Measurements from ENCODE around the gene PHF12. TPM values are rescaled to one million over a fixed set of nuclear protein-coding genes. Genes with fewer than 3 reads are reported as not detected.

PHF12 gene
- 10 to 100 TPM; 27.8 to 44.5 (median 36.7) TPM for total RNA-seq

- no peaks in the 10 kb centered on the region for H3K9me3 ChIP-seq
- TF ChIP-seq POLR2AphosphoS5 (IDR thresholded peaks at IDR 0.05) (peak; percentile 91 to 99), POLR2A (IDR thresholded peaks at IDR 0.05; ENCODE audit: low read depth) (peak; percentile 72), EP300 (IDR thresholded peaks at IDR 0.05) (no peak)
- TF ChIP-seq, protein P1, sequence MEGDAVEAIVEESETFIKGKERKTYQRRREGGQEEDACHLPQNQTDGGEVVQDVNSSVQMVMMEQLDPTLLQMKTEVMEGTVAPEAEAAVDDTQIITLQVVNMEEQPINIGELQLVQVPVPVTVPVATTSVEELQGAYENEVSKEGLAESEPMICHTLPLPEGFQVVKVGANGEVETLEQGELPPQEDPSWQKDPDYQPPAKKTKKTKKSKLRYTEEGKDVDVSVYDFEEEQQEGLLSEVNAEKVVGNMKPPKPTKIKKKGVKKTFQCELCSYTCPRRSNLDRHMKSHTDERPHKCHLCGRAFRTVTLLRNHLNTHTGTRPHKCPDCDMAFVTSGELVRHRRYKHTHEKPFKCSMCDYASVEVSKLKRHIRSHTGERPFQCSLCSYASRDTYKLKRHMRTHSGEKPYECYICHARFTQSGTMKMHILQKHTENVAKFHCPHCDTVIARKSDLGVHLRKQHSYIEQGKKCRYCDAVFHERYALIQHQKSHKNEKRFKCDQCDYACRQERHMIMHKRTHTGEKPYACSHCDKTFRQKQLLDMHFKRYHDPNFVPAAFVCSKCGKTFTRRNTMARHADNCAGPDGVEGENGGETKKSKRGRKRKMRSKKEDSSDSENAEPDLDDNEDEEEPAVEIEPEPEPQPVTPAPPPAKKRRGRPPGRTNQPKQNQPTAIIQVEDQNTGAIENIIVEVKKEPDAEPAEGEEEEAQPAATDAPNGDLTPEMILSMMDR (IDR thresholded peaks at IDR 0.05) = no peak
- WGBS = 0% methylated on average over 16 of the region's 51 CpGs
- intact Hi-C loops (cut with DNase I) = no loop called here
- H3K27ac ChIP-seq (replicated peaks in 1 of 4) = peak within 1 kb of the TSS; percentile 93 to 99 (median 96)
- peaks cover 0 to 6% (median 0%) of the 10 kb centered on the region in 4 donors for H3K36me3 ChIP-seq
- peaks cover 29 to 48% (median 39%) of the 10 kb centered on the region in 4 donors for H3K4me1 ChIP-seq
- DNase-seq (ENCODE audit: extremely low spot score) = peak; percentile 100
- H3K4me3 ChIP-seq = peak within 1 kb of the TSS; percentile 82 to 98 (median 92)
- H3K27me3 ChIP-seq = no peaks in the 10 kb centered on the region
These were observed at the start of gene PHF12 for GRCh38 chr17:28951428-28951990. Gene PHF12, minus strand, starts transcription at chr17:28951518. Its CDS starts 558 bp downstream, at chr17:28950960.

DNA sequence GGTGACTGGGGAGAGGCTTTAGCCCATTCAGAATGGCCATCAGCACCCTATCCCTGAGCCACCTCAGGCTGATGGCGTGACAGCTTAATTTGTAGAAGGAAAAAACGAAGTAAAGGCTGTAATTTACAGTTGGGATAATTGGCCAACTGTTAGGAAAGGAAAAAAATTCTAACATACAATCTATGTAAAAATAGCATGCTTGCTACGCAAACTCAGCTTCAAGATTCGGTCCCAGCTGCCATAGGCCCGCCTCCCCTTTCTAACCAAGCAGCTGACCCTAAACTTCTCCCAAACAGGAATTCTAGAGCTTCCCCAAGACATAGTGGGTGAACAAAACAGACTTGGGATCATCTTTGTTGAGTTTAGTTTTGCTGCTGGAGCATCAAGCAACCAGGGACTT lies 49.7 kb upstream of the PHF12 start:
- 88% methylated on average over 5 of the region's 5 CpGs for WGBS
- TF ChIP-seq EP300 (IDR thresholded peaks at IDR 0.05) (no peak), POLR2A (IDR thresholded peaks at IDR 0.05; ENCODE audit: low read depth) (no peak), POLR2AphosphoS5 (IDR thresholded peaks at IDR 0.05) (no peak)
- TF ChIP-seq, protein P1 (IDR thresholded peaks at IDR 0.05) = no peak
- intact Hi-C loops (cut with DNase I) = no loop called here

DNA sequence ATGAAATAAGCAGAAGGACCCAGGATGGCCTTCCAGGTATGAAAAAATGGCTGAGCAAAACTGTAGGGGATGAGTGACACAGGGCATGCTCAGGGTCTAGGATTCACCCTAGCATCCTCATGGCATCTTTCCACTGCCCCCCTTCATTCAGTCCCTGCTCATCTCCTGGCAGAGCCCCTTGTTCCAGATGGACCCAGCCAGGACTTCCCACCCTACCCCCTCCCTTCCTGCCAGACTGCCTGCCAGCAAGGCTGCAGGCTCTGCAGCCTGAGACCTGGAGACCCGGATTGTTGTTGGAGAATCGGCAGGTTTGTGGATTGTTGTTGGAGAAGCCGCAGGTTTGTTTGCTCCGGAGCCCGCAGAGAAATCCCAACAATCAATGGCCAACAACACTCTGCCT lies 47.9 kb upstream of the PHF12 start:
- Histone ChIP-seq H3K4me3 (no peak overlapping the region), H3K36me3 (no peaks in the 10 kb centered on the region), H3K27ac (replicated peaks in 1 of 4) (no peak overlapping the region), H3K9me3 (no peaks in the 10 kb centered on the region), H3K4me1 (no peaks in the 10 kb centered on the region), H3K27me3 (peaks cover 0 to 38% (median 1%) of the 10 kb centered on the region in 4 donors)
- intact Hi-C loops (cut with DNase I) = no loop called here
- WGBS = no CpG with 5 or more reads among the region's 5 CpGs
- DNase-seq (ENCODE audit: extremely low spot score) = no peak
- no peak for TF ChIP-seq POLR2A (IDR thresholded peaks at IDR 0.05; ENCODE audit: low read depth)
- TF ChIP-seq, protein P1 (IDR thresholded peaks at IDR 0.05) = no peak

More for the DNA sequence above, 49.7 kb upstream of the PHF12 start:
- no peak overlapping the region for H3K4me3 ChIP-seq
- peaks cover 5 to 12% (median 10%) of the 10 kb centered on the region in 4 donors for H3K4me1 ChIP-seq
- no peaks in the 10 kb centered on the region for H3K9me3 ChIP-seq
- H3K27ac ChIP-seq (replicated peaks in 1 of 4) = no peak overlapping the region
- DNase-seq (ENCODE audit: extremely low spot score) = no peak
- H3K36me3 ChIP-seq = no peaks in the 10 kb centered on the region
- peaks cover 0 to 48% (median 11%) of the 10 kb centered on the region in 4 donors for H3K27me3 ChIP-seq

GRCh38 chr17:28997806-28998205 lies 46.5 kb upstream of the PHF12 start:
- H3K4me1 ChIP-seq = no peaks in the 10 kb centered on the region
- 96% methylated on average over 1 of the region's 1 CpG for WGBS
- peaks cover 0 to 27% (median 0%) of the 10 kb centered on the region in 4 donors for H3K27me3 ChIP-seq
- no peaks in the 10 kb centered on the region for H3K36me3 ChIP-seq
- DNase-seq (ENCODE audit: extremely low spot score) = no peak
- H3K9me3 ChIP-seq = no peaks in the 10 kb centered on the region
- intact Hi-C loops (cut with DNase I) = no loop called here
- no peak overlapping the region for H3K27ac ChIP-seq (replicated peaks in 1 of 4)
- H3K4me3 ChIP-seq = no peak overlapping the region
- TF ChIP-seq POLR2AphosphoS5 (IDR thresholded peaks at IDR 0.05) (no peak), EP300 (IDR thresholded peaks at IDR 0.05) (no peak), POLR2A (IDR thresholded peaks at IDR 0.05; ENCODE audit: low read depth) (no peak)
- TF ChIP-seq, protein P1 (IDR thresholded peaks at IDR 0.05) = no peak
